GM12878 (cell line): Measurements from ENCODE around the gene RNF148. TPM values are rescaled to one million over a fixed set of nuclear protein-coding genes. Genes with fewer than 3 reads are reported as not detected.

ENCODE experiments used
- ATAC-seq: fragments of 200-7000 bp; cut with Tn5 transposase; 3 replicates; pipeline ENCODE4 v1.9.1; 2020; ENCODE audit warnings: mild to moderate bottlenecking, moderate library complexity
- BruUV-seq: library from RNA; stranded (reverse); fragments of 400-500 nt; replicated peaks from 2 replicates; lab custom pipeline; 2021; lab: Mats Ljungman, UMichigan
- CTCF ChIA-PET: fragments of 300-600 bp; sonication (Branson Sonifier 250); formaldehyde crosslinking; extraction: SDS; loops from one replicate; lab custom pipeline; 2021; ENCODE audit warnings: inconsistent platforms; lab: Yijun Ruan, JAX
- POLR2A ChIA-PET: fragments of 350-600 bp; formaldehyde crosslinking; extraction: SDS; loops from one replicate; lab custom pipeline; 2021; ENCODE audit warnings: inconsistent platforms; lab: Charles Lee
- RAD21 ChIA-PET: fragments of 300-600 bp; sonication (Branson Sonifier 250); formaldehyde crosslinking; loops from one replicate; lab custom pipeline; 2023; ENCODE audit warnings: antibody characterized with exemption; ENCODE audit not compliant: unreplicated experiment; lab: Charles Lee
- SMC1A ChIA-PET: fragments of 300-600 bp; sonication (Branson Sonifier 250); formaldehyde crosslinking; loops from one replicate; lab custom pipeline; 2023; ENCODE audit not compliant: unreplicated experiment, uncharacterized antibody; lab: Charles Lee
- DNase-seq: peaks from one replicate; pipeline ENCODE4 v3.0.0-alpha.2; 2011; ENCODE audit warnings: low read depth, low spot score
- FAIRE-seq: peaks from 3 replicates; lab custom pipeline; 2011; peaks lifted over from hg19 to GRCh38; lab: Jason Lieb, UNC
- H2AFZ ChIP-seq: 2 replicates; pipeline ENCODE4 v1.6.0; 2011; ENCODE audit warnings: low read depth, low read length, control low read depth; ENCODE audit not compliant: control insufficient read depth
- H3K27ac ChIP-seq: 2 replicates; pipeline ENCODE4 v1.5.1; 2011; ENCODE audit warnings: control low read depth; ENCODE audit not compliant: control insufficient read depth, insufficient read depth
- H3K27me3 ChIP-seq, 2 experiments: replicated peaks in 1 of 2; 2 replicates each; pipeline versions ENCODE4 v1.6.0 to v1.6.1; 2011; ENCODE audit warnings: low read length in 1 of 2; ENCODE audit not compliant: control insufficient read depth in 2 of 2, insufficient read depth in 2 of 2
- H3K36me3 ChIP-seq, 2 experiments: 2 replicates each; pipeline ENCODE4 v1.5.1; 2011; ENCODE audit warnings: low read length in 1 of 2; ENCODE audit not compliant: control insufficient read depth in 2 of 2, insufficient read depth in 2 of 2
- H3K4me1 ChIP-seq: 2 replicates; pipeline ENCODE4 v1.6.1; 2011; ENCODE audit warnings: mild to moderate bottlenecking, low read length, moderate library complexity, mixed read lengths; ENCODE audit not compliant: control insufficient read depth, insufficient read depth
- H3K4me2 ChIP-seq: 2 replicates; pipeline ENCODE4 v1.6.0; 2011; ENCODE audit warnings: control low read depth; ENCODE audit not compliant: control insufficient read depth, insufficient read depth
- H3K4me3 ChIP-seq: fragments of 200-600 bp; sonication (generic); 2 replicates; pipeline ENCODE4 v1.5.1; 2016
- H3K79me2 ChIP-seq: 2 replicates; pipeline ENCODE4 v1.6.0; 2011; ENCODE audit warnings: low read length; ENCODE audit not compliant: control insufficient read depth, insufficient read depth
- H3K9ac ChIP-seq: 2 replicates; pipeline ENCODE4 v1.8.0; 2011; ENCODE audit warnings: low read length, control low read depth, mixed read lengths; ENCODE audit not compliant: control insufficient read depth, insufficient read depth
- H3K9me3 ChIP-seq: replicated peaks from 3 replicates; pipeline ENCODE4 v1.5.1; 2011; ENCODE audit warnings: mild to moderate bottlenecking, low read length; ENCODE audit not compliant: control insufficient read depth, insufficient read depth
- H4K20me1 ChIP-seq: 2 replicates; pipeline ENCODE4 v1.6.0; 2011; ENCODE audit not compliant: control insufficient read depth, insufficient read depth
- CEBPZ ChIP-seq: fragments of 150-350 bp; IDR thresholded peaks from 2 replicates; pipeline ENCODE4 v1.6.1; 2016; ENCODE audit warnings: low read depth, low read length
- JUND ChIP-seq: IDR thresholded peaks from 2 replicates; pipeline ENCODE4 v1.6.1; 2012; ENCODE audit warnings: low read depth, mild to moderate bottlenecking, low read length, improper control_type of control experiment, moderate library complexity
- MEF2B ChIP-seq: fragments of 450-650 bp; IDR thresholded peaks from 2 replicates; pipeline ENCODE4 v1.6.1; 2018; ENCODE audit warnings: mild to moderate bottlenecking, moderate library complexity; ENCODE audit not compliant: partially characterized antibody, poor library complexity, severe bottlenecking
- MYC ChIP-seq: IDR thresholded peaks from 2 replicates; pipeline ENCODE4 v1.6.1; 2011; ENCODE audit warnings: mild to moderate bottlenecking, low read length, moderate library complexity, inconsistent platforms; ENCODE audit not compliant: insufficient read depth, insufficient replicate concordance, insufficient read length, severe bottlenecking
- NR2C2 ChIP-seq: IDR thresholded peaks from 2 replicates; pipeline ENCODE4 v1.6.1; 2011; ENCODE audit warnings: borderline replicate concordance, low read depth; ENCODE audit not compliant: control insufficient read depth, insufficient read length
- NRF1 ChIP-seq: conservative IDR thresholded peaks from 2 replicates; pipeline ENCODE4 v1.6.1; 2011; ENCODE audit warnings: mild to moderate bottlenecking, low read depth, low read length, improper control_type of control experiment
- PBX3 ChIP-seq: IDR thresholded peaks from 2 replicates; pipeline ENCODE4 v1.6.1; 2011; ENCODE audit warnings: mild to moderate bottlenecking, low read depth, low read length, moderate library complexity; ENCODE audit not compliant: insufficient replicate concordance
- POU2F2 ChIP-seq: IDR thresholded peaks from 3 replicates; pipeline ENCODE4 v1.6.1; 2011; ENCODE audit warnings: low read depth, mild to moderate bottlenecking, low read length, borderline replicate concordance
- WGBS: methylation state at CpG from one replicate; pipeline ENCODE4 v1.1.6; 2016; ENCODE audit warnings: low lambda C conversion rate; ENCODE audit not compliant: insufficient replicate concordance, insufficient coverage; ENCODE audit errors: missing lambda C conversion rate; 5-methylcytosine and 5-hydroxymethylcytosine counted together
- in situ Hi-C: fragments of 300-500 bp; cut with MboI; formaldehyde crosslinking; loops from 9 replicates; pipeline ENCODE4 v1.14.3; 2018; ENCODE audit warnings: mixed read lengths
- intact Hi-C: fragments of 100-400 bp; cut with micrococcal nuclease; formaldehyde crosslinking; loops from one replicate; pipeline ENCODE4 v1.14.2; 2022; ENCODE audit not compliant: unreplicated experiment
- polyA plus RNA-seq, 11 experiments: library from polyadenylated mRNA; depleted of rRNA in 4 of 11; unstranded in 6 of 11; stranded (reverse) in 5 of 11; fragments of >200 nt; fragmentation: Nextera tagmentation in 4 of 11; fragmentation: Illumina TruSeq in 1 of 11; extraction: Ambion mirVana in 4 of 11; extraction: Trizol in 1 of 11; gene quantifications; 1 replicate in 1 of 11; 2 replicates in 10 of 11; pipeline versions ENCODE4 v1.2.1 to v1.2.3, GENCODE V29; 2011 to 2016; ENCODE audit warnings: inconsistent platforms in 2 of 11, missing spikeins in 2 of 11, low read depth in 1 of 11
- total RNA-seq, 4 experiments: library from RNA; depleted of rRNA in 3 of 4; stranded (reverse); fragments of >200 nt in 3 of 4; fragmentation: Illumina TruSeq in 1 of 4; extraction: Trizol in 1 of 4; gene quantifications; 2 replicates each; pipeline versions ENCODE4 v1.2.1 to v1.2.3, GENCODE V29; 2013 to 2021

RNF148 gene
- total and polyA plus RNA-seq, 10 of the 15 experiments (the other 5 are each of a cell fraction or from before 2014, with no cell fraction given): 0.06 to 0.22 (median 0.17) TPM; not detected in 7

GRCh38 chr7:122686360-122686878, 16.3 kb downstream of the RNF148 start:
- intact Hi-C loops (loop anchor here (5.0 to 10.0 kb wide), 2 partner anchors 368 to 466 kb away; no protein-coding TSS in a partner anchor), in situ Hi-C loops (no loop called here)
- Histone ChIP-seq H2AFZ (no peak overlapping the region), H3K27me3 (no peaks in the 10 kb centered on the region), H3K4me2 (no peak overlapping the region), H3K79me2 (no peaks in the 10 kb centered on the region), H4K20me1 (no peaks in the 10 kb centered on the region), H3K9me3 (no peaks in the 10 kb centered on the region), H3K27ac (no peak overlapping the region), H3K36me3 (no peaks in the 10 kb centered on the region), H3K4me3 (no peak overlapping the region), H3K4me1 (no peaks in the 10 kb centered on the region), H3K9ac (no peak overlapping the region)
- POLR2A ChIA-PET: interaction anchor here (1.2 kb wide), 1 partner anchor 48 kb away, joined by 3 read pairs; no protein-coding TSS in a partner anchor
- TF ChIP-seq MEF2B (peak; percentile 31), MYC (no peak)
- FAIRE-seq (no peak), ATAC-seq (no peak), DNase-seq (no peak)
- SMC1A ChIA-PET: interaction anchor here (0.7 to 4.7 kb wide), 21 partner anchors 9 to 468 kb away, joined by 3 to 17 read pairs (median 4); partner anchors contain the start of gene RNF133
- RAD21 ChIA-PET: interaction anchor here (0.8 to 1.7 kb wide), 4 partner anchors 21 to 681 kb away, joined by 3 to 4 read pairs (median 3); no protein-coding TSS in a partner anchor
- CTCF ChIA-PET: interaction anchor here (0.6 to 2.2 kb wide), 10 partner anchors 8 to 238 kb away, joined by 3 to 8 read pairs (median 4); partner anchors contain the start of gene RNF133
- BruUV-seq: no TSS peak
- 48% methylated on average over 10 of the region's 10 CpGs for WGBS

GRCh38 chr7:122684504-122684903, 18.2 kb downstream of the RNF148 start:
- Histone ChIP-seq H2AFZ (no peak overlapping the region), H3K9me3 (no peaks in the 10 kb centered on the region), H3K27ac (no peak overlapping the region), H3K4me2 (no peak overlapping the region), H3K4me1 (no peaks in the 10 kb centered on the region), H3K9ac (no peak overlapping the region), H3K36me3 (no peaks in the 10 kb centered on the region), H3K27me3 (no peaks in the 10 kb centered on the region), H4K20me1 (no peaks in the 10 kb centered on the region), H3K79me2 (no peaks in the 10 kb centered on the region), H3K4me3 (no peak overlapping the region)
- ChIA-PET SMC1A (interaction anchor here (1.3 to 1.4 kb wide), 2 partner anchors 11 to 74 kb away, joined by 3 to 4 read pairs; no protein-coding TSS in a partner anchor), CTCF (interaction anchor here (1.4 kb wide), 1 partner anchor 20 kb away, joined by 5 read pairs; no protein-coding TSS in a partner anchor), RAD21 (interaction anchor here (1.1 to 1.6 kb wide), 2 partner anchors 15 to 30 kb away, joined by 3 to 7 read pairs; partner anchors contain the start of gene RNF133), POLR2A (no interaction called here)
- FAIRE-seq (no peak), DNase-seq (no peak), ATAC-seq (no peak)
- 45% methylated on average over 2 of the region's 2 CpGs for WGBS
- in situ Hi-C loops (no loop called here), intact Hi-C loops (loop anchor here (10.0 kb wide), 1 partner anchor 370 kb away; no protein-coding TSS in a partner anchor)
- no TSS peak for BruUV-seq
- no peak for TF ChIP-seq POU2F2
- TF ChIP-seq PBX3: no peak
- no peak for TF ChIP-seq NRF1
- TF ChIP-seq JUND: no peak
- TF ChIP-seq CEBPZ: no peak
- TF ChIP-seq NR2C2: no peak
